Sigmoid colon (tissue), 7 donors: ENCODE measurements around the gene SLC6A6. TPM values are rescaled to one million over a fixed set of nuclear protein-coding genes. Genes with fewer than 3 reads are reported as not detected.

Experiments
- DNase-seq: peaks from one replicate; pipeline ENCODE4 v3.0.0-alpha.2; 2019
- H3K27ac ChIP-seq, 4 donors: fragments of 200-600 bp; sonication (generic); one replicate each; pipeline ENCODE4 v1.5.1; 2016 to 2019; ENCODE audit warnings: mild to moderate bottlenecking in 1 of 4
- H3K27me3 ChIP-seq, 3 donors: fragments of 200-600 bp; sonication (generic); one replicate each; pipeline ENCODE4 v1.5.1; 2019; ENCODE audit warnings: mild to moderate bottlenecking in 1 of 3
- H3K36me3 ChIP-seq, 4 donors: fragments of 200-600 bp; sonication (generic); one replicate each; pipeline ENCODE4 v1.5.1; 2016 to 2019
- H3K4me1 ChIP-seq, 4 donors: fragments of 200-600 bp; sonication (generic); one replicate each; pipeline ENCODE4 v1.5.1; 2017 to 2019
- H3K4me3 ChIP-seq, 4 donors: fragments of 200-600 bp; sonication (generic); one replicate each; pipeline ENCODE4 v1.5.1; 2017 to 2019; ENCODE audit warnings: mild to moderate bottlenecking in 2 of 4, moderate library complexity in 1 of 4
- H3K9me3 ChIP-seq, 4 donors: fragments of 200-600 bp in 3 of 4; sonication (generic) in 3 of 4; one replicate each; pipeline versions ENCODE4 v1.5.1 to v1.6.1; 2013 to 2019
- EP300 ChIP-seq, 4 donors: sonication (generic); formaldehyde crosslinking; IDR thresholded peaks; one replicate each; pipeline ENCODE4 v1.6.1; 2017; ENCODE audit warnings: antibody characterized with exemption in 4 of 4
- POLR2A ChIP-seq, 2 donors: fragments of 450-650 bp; IDR thresholded peaks; one replicate each; pipeline ENCODE4 v1.6.1; 2016; ENCODE audit warnings: antibody characterized with exemption in 2 of 2, mild to moderate bottlenecking in 2 of 2, moderate library complexity in 2 of 2
- POLR2AphosphoS5 ChIP-seq, 4 donors: sonication (generic); formaldehyde crosslinking; IDR thresholded peaks; one replicate each; pipeline ENCODE4 v1.6.1; 2017; ENCODE audit warnings: antibody characterized with exemption in 4 of 4
- WGBS, 2 donors: extraction: QIAGEN DNeasy Blood & Tissue Kit; methylation state at CpG; one replicate each; pipeline ENCODE4 v1.1.7; 2013; 5-methylcytosine and 5-hydroxymethylcytosine counted together
- intact Hi-C: fragments of 100-400 bp; cut with DNase I; formaldehyde crosslinking; loops from one replicate; pipeline ENCODE4 v1.15.1; 2023
- polyA plus RNA-seq, 3 donors: library from polyadenylated mRNA; stranded (reverse); fragments of 200-250 nt; gene quantifications; one replicate each; pipeline ENCODE4 v1.2.3, GENCODE V29; 2013
- total RNA-seq, 4 donors: library from RNA; depleted of rRNA; stranded (reverse); fragments of >200 nt; gene quantifications; one replicate each; pipeline ENCODE4 v1.1.0, GENCODE V29; 2016
- TF ChIP-seq, protein P1 (sequence below), 4 experiments: fragments of 450-650 bp in 3 of 4; fragments of 200-600 bp in 1 of 4; IDR thresholded peaks; one replicate each; pipeline ENCODE4 v1.5.1; 2016 to 2019; ENCODE audit warnings: antibody characterized with exemption in 4 of 4, mild to moderate bottlenecking in 3 of 4, moderate library complexity in 2 of 4
- donor health status: healthy with polysubstance abuse.
- donor health status: Bipolar disorder and iron deficiency.
- donor health status: healthy.

The SLC6A6 gene
- total and polyA plus RNA-seq, 7 donors, result 2.3 to 19.1 (median 8.4) TPM

DNA sequence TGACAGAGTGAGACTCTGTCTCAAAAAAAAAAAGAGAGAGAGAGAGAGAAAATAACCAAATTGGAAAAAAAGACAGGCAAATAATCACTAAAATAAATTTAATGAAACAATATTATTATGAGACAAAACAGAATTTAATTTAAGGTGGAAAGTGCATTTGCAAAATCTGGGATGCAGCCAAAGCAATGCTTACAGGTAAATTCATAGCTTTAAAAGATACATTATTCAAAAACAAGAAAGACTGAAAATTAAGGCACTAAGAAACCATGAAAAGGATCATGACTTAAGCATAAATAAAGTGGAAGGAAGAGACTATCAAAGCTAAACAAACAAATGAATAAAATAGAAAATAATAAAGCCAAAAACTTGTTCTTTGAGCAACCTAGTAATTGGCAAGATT is 100.1 kb downstream of the SLC6A6 start:
- H3K36me3 ChIP-seq, result no peaks in the 10 kb centered on the region
- H3K27ac ChIP-seq, result no peak overlapping the region
- H3K27me3 ChIP-seq, result no peaks in the 10 kb centered on the region
- no peak for DNase-seq
- no peak overlapping the region for H3K4me3 ChIP-seq
- TF ChIP-seq, protein P1, sequence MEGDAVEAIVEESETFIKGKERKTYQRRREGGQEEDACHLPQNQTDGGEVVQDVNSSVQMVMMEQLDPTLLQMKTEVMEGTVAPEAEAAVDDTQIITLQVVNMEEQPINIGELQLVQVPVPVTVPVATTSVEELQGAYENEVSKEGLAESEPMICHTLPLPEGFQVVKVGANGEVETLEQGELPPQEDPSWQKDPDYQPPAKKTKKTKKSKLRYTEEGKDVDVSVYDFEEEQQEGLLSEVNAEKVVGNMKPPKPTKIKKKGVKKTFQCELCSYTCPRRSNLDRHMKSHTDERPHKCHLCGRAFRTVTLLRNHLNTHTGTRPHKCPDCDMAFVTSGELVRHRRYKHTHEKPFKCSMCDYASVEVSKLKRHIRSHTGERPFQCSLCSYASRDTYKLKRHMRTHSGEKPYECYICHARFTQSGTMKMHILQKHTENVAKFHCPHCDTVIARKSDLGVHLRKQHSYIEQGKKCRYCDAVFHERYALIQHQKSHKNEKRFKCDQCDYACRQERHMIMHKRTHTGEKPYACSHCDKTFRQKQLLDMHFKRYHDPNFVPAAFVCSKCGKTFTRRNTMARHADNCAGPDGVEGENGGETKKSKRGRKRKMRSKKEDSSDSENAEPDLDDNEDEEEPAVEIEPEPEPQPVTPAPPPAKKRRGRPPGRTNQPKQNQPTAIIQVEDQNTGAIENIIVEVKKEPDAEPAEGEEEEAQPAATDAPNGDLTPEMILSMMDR (IDR thresholded peaks at IDR 0.05), result no peak
- TF ChIP-seq EP300 (IDR thresholded peaks at IDR 0.05) (no peak), POLR2A (IDR thresholded peaks at IDR 0.05) (no peak), POLR2AphosphoS5 (IDR thresholded peaks at IDR 0.05) (no peak)
- H3K4me1 ChIP-seq, result no peaks in the 10 kb centered on the region
- peaks cover 0 to 5% (median 1%) of the 10 kb centered on the region in 4 donors for H3K9me3 ChIP-seq
- intact Hi-C loops, result no loop called here

DNA sequence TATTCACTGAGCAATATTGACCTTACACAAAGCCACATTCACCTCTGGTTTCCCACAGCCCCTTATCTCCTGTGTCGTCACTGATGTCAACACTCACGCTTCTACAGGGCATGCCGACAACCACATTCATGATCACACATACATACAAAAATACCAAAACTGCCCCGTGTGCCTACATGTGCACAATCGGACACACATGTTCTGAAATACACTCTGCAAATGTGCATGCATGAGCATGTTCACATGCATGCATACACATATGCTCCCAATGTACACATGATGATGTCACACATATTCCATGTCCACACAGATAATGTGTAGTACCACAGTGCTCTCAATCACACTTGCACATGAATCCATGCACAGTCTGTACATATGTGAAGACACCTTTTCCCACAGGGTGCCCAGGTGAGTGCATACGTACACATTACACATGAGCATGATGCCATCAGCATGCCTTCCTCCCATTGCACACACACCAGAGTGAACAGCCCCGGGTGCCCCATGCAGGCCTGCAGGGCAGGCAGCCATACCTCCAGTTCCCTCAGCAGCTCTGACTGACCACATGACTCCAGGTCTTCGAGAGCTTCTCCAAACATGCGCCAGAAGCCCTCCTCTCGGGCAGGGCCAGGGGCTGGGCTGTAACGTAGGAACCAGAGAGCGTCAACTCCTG is 100.8 kb downstream of the SLC6A6 start:
- intact Hi-C loops, result no loop called here
- no peak for DNase-seq
- H3K4me3 ChIP-seq, result no peak overlapping the region
- H3K27me3 ChIP-seq, result no peaks in the 10 kb centered on the region
- no peaks in the 10 kb centered on the region for H3K4me1 ChIP-seq
- no peak overlapping the region for H3K27ac ChIP-seq
- H3K9me3 ChIP-seq, result peaks cover 0 to 5% (median 1%) of the 10 kb centered on the region in 4 donors
- no peaks in the 10 kb centered on the region for H3K36me3 ChIP-seq
- TF ChIP-seq POLR2A (IDR thresholded peaks at IDR 0.05) (no peak), POLR2AphosphoS5 (IDR thresholded peaks at IDR 0.05) (no peak), EP300 (IDR thresholded peaks at IDR 0.05) (no peak)
- TF ChIP-seq, protein P1 (IDR thresholded peaks at IDR 0.05), result no peak
- 94% methylated on average over 12 of the region's 12 CpGs for WGBS, 2 donors

DNA sequence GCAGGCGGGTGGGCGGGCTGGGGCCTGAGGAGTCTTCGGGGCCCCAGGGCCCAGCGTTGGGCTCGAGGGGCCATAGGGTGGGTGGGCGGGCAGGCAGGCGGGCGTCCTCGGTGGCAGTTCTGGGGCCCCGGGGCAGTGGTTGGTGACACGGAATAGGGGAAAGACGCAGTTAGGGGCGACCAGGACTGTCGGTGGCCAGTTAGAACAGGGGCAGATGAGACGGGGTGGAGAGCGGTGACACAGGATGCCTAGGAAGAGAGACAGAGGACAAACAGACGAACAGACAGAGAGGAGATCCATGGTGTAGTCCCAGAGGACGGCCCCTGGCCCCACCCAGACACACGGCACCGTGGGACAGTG is 101.3 kb downstream of the SLC6A6 start:
- DNase-seq, result no peak
- intact Hi-C loops, result no loop called here
- no peaks in the 10 kb centered on the region for H3K36me3 ChIP-seq
- peaks cover 0 to under 1% (median 0%) of the 10 kb centered on the region in 4 donors for H3K4me1 ChIP-seq
- WGBS, 2 donors, result 85 to 90% methylated on average over 20 of the region's 20 CpGs
- H3K27me3 ChIP-seq, result no peaks in the 10 kb centered on the region
- no peak overlapping the region for H3K27ac ChIP-seq
- H3K4me3 ChIP-seq, result no peak overlapping the region
- H3K9me3 ChIP-seq, result peaks cover 0 to 5% (median 1%) of the 10 kb centered on the region in 4 donors
- TF ChIP-seq EP300 (IDR thresholded peaks at IDR 0.05) (no peak), POLR2AphosphoS5 (IDR thresholded peaks at IDR 0.05) (no peak), POLR2A (IDR thresholded peaks at IDR 0.05) (no peak)
- TF ChIP-seq, protein P1 (IDR thresholded peaks at IDR 0.05), result no peak

DNA sequence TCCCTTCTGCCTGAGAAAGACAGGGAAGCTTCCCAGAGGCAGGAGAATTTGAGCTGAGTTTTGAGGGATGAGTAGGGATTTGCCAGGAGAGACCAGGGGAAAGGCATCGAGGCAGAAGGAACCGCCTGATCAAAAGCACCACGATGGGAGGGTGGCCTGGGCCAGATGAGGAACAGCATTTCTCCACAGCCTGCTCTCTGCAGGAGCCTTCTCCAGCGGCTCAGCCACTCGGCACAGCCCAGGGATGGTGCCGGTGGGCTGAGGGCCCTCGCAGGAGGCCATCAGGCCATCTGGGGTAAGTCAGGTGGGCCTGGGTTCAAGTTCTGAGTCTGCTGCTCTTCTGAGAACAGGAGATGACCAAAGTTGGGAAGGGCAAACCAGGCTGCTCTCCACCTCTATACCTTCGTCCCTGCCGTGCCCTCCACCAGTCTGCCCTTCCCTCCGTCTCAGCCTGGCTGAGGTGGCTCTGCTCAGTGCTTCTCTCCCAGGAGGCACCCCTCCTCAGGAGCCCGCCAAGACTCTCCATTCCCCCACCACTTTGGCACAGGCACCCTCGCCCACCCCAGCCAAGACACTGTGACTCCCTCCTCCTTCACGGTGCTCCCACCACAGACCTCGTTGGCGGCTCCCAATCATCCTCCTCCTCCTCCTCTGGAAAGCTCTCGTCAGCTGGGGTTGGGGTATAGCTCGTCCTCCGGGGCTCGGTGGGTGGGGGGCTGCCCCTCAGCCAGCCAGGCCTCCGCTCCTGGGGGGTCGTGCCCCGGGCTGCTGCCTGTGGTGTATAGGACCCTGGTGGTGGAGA is 102.8 kb downstream of the SLC6A6 start:
- peaks cover 0 to 5% (median 0%) of the 10 kb centered on the region in 4 donors for H3K9me3 ChIP-seq
- peaks cover 0 to 6% (median 2%) of the 10 kb centered on the region in 4 donors for H3K4me1 ChIP-seq
- no peak for TF ChIP-seq EP300 (IDR thresholded peaks at IDR 0.05)
- TF ChIP-seq, protein P1 (IDR thresholded peaks at IDR 0.05), result no peak
- no peak for TF ChIP-seq POLR2A (IDR thresholded peaks at IDR 0.05)
- TF ChIP-seq POLR2AphosphoS5 (IDR thresholded peaks at IDR 0.05), result no peak
- peak; percentile 47 for DNase-seq
- no peaks in the 10 kb centered on the region for H3K27me3 ChIP-seq
- no peak overlapping the region for H3K4me3 ChIP-seq
- intact Hi-C loops, result no loop called here
- no peaks in the 10 kb centered on the region for H3K36me3 ChIP-seq
- H3K27ac ChIP-seq, result no peak overlapping the region
- WGBS, 2 donors, result 79 to 84% methylated on average over 22 of the region's 22 CpGs
